NCI-H510A treated with DMSO at 0.1 percent for 48 hours (cell line): ENCODE measurements around the gene CCR5AS.
"Not testable (repeated sequence)": the region's sequence is repeated elsewhere in the genome, so short reads cannot be mapped to it uniquely, and the experiment has no call there.

Source experiments
- DNase-seq: peaks from one replicate; lab custom pipeline; 2025; lab: John Stamatoyannopoulos, UW

Gene CCR5AS

DNA sequence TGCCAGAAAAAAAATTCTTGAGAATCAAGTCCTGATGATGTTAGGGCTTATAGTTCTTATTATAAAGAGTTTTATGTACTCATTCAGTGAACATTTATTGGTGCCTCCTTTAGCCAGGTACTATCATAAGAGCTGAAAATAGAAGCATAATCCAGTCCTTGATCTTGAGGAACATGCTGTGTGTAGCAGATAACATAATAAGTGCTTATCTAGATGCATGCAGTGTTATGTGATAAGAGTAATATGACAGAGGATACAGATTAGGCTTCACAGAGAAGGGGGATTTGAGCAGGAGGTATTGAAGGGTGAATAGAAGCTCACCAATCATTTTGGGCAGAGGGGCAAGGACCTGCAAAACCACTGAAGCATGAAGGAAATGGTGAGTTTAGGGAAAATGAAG, 51.9 kb downstream of the CCR5AS start:
- no peak for DNase-seq

DNA sequence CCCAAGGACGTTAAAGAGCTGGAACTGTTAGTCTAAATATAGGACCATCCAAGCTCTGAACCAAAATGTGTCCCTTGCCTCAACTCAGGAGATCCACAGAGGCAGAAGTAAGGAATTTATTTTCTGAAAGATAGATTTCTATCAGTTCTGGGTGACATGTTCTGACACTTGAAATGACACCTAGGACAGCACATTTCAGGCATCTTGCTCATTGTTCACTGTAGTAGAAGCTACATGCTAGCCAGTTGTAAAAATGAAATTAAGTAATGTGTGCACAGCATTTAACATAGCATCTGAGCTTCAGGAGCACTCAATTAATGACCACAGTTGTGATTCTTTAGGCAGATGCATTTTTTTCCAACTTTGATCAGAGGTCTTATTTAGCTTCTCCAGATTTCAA, 52.4 kb downstream of the CCR5AS start:
- no peak for DNase-seq

DNA sequence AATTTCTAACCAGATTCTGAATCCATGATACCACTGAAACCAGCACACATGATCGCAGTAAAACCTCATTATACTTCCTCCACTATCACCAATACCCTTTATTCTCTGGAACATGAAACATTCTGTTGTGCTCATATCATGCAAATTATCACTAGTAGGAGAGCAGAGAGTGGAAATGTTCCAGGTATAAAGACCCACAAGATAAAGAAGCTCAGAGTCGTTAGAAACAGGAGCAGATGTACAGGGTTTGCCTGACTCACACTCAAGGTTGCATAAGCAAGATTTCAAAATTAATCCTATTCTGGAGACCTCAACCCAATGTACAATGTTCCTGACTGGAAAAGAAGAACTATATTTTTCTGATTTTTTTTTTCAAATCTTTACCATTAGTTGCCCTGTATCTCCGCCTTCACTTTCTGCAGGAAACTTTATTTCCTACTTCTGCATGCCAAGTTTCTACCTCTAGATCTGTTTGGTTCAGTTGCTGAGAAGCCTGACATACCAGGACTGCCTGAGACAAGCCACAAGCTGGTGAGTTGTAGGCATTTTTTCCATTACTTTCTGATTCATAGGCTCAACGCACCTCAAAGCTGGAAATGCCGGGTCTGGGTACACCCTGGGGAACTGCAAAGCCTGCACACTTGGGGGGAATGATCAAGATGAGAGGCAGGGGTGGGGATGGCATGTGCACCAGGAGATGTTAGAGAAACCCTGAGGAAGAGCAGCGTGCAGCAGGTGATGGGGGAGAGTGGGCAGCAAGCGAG, 53.0 kb downstream of the CCR5AS start, which contains the start of gene CCR2:
Gene CCR2, plus strand, starts transcription at position 465 of the 764 bp plus-strand sequence. CDS start 3,417 bp downstream, outside the sequence.
- no peak for DNase-seq

DNA sequence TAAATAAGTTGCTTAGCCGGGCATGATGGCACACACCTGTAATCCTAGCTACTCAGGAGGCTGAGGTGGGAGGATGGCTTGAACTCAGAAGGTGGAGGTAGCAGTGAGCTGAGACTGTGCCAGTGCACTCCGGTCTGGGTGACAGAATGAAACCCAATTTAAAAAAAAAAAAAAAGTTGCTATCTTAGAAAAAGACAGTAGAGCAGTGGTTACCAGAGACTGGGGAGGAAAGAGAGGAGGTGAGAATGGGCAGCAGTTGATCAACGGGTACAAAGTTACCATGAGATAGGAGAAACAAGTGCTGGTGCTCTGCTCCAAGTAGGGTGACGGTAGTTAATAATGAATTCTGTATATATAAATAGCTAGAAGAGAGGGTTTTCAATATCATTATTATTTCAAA, 53.8 kb downstream of the CCR5AS start:
- DNase-seq, result no peak

DNA sequence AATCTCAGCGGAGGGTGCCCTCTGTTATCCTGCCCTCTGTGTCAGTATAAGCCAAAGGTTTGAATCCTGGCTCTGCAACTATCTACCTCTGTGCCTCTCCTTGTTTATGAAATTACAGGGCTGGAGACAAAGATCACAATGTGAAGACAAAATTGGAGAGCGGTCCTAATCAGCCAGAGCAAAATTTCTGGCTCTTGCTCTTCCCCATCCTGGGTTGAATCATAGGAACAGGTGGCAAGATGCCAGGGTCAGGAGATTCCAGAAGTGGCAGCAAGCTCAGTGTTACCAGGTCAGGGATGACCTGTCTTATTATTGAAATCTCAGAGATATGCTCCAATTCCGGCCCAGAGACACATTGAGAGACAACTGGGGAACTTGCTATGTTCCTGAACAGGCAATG, 55.2 kb downstream of the CCR5AS start:
- no peak for DNase-seq

DNA sequence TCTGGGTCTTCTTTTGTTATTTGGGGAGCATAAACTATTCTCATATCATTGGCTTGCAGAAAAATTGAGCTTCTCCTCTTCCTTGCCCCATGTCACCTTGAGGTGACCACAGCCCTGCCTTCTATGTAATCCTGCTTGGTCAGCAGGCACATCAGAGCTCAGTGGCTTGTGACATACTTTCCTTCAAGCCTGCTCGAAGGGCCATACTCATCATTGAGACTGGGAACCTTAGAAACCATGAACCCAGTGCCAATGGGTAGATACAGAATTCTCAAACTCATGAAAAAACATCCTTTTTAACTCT, 56.7 kb downstream of the CCR5AS start:
- no peak for DNase-seq

DNA sequence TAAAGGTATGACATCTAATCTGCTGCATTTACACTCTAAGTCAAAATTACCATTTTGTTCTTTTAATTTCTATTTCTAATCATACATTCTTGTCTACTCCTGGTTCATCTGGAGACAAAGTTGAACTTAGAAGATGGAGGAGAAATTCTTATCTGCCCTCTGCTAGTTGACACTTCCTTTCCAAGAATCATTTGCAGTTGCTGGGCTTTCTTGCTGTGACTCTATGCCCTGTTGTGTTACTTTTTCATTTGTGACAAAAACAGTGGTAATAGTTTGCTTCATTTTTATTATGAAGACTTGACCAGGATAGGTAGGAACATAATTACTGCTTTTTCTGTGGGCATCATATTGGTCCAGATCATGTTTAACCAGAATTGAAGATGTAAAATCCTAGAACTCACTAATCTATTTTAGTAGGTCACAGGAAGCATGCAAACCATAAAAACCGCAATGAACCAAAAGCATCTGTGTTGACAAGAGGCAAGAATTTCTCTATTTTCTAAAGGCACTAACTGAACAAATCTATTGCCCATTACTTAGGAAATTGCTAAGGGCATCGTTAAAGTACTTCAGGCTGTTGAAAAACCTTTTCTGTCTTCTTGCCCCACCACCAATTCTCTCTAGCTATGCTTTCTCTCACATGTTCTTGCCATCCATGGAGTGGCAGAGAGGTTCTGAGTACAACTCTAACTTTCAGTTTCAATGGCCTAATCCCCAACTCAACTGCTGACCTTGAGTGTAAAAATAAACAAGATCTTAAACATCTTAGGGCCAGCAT, 57.2 kb downstream of the CCR5AS start:
- DNase-seq, result no peak

DNA sequence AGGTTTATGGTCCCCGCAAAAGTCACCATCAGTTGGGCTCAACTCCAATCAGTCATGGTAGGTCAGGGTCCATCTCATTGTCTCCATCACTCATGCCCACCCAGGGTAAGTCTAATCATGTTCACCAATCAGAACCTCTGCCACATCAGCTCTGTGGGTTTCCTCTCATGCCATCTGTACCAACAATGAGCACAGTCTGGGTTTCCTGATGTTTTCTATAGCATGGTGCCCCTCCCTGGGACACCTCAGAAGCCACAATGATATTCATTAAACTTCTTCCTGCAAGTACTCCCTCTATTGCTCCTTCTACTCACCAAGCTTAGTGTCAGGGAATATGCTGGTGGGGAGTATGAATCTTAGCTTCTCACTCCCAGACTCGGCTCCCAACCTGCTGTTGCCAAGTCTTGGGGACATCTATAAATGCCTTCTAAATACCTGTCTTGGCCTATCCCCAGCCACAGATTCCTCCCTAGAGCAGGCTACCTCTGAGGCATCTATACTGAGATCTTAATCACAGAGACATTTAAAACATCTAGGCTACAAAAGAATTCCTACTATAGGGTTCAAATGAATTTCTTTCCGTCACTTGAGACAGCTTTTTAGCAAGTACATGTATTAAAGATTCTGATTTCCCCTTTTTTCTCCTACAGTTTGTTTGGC, 57.9 kb downstream of the CCR5AS start:
- DNase-seq, result no peak

DNA sequence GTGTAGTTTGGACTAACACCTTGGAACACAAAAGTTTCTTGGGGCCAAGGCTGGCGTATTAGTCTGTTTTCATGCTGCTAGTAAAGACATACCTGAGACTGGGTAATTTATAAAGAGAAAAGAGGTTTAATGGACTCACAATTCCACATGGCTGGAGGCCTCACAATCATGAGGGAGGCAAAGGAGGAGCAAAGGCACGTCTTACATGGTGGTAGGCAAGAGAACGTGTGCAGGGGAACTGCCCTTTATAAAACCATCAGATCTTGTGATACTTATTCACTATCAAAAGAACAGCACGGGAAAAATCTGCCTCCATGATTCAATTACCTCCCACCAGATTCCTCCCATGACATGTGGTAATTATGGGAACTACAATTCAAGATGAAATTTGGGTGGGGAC, 62.4 kb downstream of the CCR5AS start:
- DNase-seq, result no peak

DNA sequence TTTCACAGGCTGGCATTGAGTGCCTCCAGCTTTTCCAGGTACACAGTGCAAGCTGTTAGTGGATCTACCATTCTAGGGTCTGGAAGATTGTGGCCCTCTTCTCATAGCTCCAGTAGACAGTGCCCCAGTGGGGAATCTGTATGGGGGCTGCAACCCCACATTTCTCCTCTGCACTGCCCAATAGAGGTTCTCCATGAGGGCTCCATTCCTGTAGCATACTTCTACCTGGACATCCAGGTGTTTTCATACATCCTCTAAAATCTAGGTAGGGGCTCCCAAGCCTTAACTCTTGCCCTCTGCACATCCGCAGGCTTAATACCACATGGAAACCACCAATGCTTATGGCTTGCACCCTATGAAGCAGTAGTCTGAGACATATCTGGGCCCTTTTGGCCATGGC, 68.0 kb downstream of the CCR5AS start:
- no peak for DNase-seq

DNA sequence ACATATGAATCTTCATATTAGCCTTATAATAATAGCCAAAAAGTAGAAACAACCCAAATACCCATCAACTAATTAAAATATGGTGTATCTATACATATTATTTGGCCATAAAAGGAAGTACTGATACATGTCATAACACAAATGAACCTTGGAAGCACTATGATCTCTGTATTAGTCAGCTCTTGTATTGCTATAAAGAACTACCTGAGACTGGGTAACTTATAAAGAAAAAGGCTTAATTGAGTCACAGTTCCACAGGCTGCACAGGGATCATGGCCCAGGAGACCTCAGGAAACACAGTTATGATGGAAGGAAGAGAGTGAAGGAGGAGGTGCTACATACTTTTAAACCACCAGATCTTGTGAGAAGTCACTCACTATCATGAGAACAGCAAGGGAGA, 69.0 kb downstream of the CCR5AS start:
- no peak for DNase-seq

DNA sequence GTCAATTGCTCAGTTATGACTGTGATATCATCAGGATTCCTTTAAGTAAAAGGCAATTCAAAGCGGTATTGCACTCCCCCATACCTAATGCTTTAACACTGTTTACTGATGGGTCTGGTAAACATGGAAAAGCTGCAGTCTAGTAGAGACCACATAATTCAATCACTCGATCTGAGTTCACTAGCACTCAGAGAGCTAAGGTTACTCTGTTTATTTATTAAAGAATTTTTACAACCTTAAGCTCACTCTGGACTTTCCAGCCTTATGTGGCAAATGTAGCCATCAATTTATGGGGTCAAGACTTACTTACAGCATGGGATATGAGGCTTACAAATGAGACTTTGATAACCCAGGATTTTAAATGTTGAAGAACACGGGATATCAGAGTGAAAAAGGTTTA, 71.3 kb downstream of the CCR5AS start:
- no peak for DNase-seq

DNA sequence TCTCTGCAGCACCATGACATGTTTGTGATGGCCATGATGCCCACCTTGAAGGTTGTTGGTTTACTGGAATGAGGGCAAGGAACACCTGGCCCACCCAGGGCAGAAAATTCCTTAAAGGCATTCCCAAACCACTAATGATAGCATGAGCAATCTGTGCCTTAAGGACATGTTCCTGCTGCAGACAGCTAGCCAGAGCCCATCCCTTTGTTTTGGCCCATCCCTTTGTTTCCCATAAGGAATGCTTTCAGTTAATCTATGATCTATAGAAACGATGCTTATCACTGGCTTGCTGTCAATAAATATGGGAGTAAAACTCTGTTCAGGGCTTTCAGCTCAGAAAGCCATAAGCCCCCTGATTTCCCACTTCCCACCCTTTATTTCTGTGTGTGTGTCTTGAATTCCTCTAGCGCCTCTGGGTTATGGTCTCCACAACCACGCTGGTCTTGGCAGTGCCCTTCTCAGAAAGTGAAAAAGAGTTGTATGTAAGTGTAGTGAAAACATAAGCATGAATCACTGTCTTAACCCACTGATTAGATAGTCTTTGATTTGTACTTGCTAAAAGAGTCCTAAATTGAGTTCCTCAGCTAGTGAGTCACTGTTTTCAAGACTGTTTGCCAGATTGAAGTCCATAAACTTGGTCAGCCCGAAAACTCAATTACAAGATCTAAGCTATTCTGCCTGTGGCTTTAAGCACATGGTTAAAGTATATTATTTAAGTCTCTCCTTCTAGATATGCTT, 72.0 kb downstream of the CCR5AS start:
- no peak for DNase-seq

DNA sequence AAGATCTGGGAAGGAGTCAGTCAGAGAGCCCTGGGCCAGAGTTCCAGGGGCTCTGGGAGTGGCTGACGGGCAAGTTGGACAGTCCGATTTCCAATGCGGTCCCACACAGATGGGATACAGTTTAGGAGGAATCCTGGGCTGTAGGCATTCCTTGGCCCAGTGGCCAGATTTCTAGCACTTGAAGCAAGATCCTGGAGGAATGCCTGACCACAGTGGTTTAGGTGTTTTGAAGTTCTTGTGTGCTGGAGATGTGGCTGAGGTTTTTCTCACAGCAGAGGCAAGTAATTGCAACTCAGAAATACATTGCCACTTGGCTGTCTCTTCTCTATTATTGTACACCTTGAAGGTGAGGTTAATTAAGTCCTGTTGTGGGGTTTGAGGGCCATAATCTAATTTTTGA, 76.2 kb downstream of the CCR5AS start:
- not testable (repeated sequence) for DNase-seq

DNA sequence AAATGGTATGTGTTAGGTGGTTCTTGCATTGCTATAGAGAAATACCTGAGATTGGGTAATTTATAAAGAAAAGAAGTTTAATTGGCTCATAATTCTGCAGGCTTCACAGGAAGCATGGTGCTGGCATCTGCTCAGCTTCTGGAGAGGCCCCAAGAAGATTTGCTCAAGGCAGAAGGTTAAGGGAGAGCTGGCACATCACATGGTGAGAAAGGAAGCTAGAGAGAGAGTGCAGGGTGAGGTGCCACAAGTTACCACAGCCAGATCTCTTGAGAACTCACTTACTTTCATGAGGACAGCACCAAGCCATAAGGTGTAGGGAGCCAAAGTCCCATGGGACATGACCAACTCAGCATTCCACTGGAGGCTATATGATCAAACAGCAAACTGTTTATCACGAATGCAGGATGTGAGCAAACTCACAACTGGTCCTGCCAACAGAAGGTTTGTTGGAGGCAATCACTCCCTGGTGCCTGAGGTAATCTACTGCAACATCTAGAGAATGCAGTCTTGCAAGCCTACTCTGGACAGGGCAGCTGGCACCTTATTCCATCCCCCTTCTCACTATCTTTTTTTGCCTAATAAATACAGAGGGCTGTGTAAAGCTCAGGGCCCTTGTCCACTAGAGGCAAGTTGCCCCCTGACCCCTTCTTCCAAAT, 81.1 kb downstream of the CCR5AS start:
- DNase-seq, result no peak

DNA sequence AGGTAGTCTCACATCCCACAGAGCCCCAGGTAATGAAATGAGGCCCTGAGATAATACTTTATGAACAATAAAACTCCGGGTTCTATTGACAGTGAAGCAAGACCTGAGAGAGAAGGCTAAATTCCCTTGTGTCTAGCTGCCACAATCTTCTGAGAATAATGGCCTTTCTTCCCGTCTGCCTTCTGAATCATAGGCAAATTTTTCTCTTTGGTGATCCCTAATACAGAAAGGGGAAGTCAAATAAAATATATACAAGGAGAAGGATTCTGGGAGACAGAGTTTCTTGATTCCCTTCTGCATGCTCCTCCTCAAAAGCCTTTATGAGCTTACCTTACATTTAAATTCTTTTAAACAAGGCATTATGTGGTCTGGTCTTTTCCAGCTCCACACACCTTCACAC, 82.8 kb downstream of the CCR5AS start:
- DNase-seq, result no peak

DNA sequence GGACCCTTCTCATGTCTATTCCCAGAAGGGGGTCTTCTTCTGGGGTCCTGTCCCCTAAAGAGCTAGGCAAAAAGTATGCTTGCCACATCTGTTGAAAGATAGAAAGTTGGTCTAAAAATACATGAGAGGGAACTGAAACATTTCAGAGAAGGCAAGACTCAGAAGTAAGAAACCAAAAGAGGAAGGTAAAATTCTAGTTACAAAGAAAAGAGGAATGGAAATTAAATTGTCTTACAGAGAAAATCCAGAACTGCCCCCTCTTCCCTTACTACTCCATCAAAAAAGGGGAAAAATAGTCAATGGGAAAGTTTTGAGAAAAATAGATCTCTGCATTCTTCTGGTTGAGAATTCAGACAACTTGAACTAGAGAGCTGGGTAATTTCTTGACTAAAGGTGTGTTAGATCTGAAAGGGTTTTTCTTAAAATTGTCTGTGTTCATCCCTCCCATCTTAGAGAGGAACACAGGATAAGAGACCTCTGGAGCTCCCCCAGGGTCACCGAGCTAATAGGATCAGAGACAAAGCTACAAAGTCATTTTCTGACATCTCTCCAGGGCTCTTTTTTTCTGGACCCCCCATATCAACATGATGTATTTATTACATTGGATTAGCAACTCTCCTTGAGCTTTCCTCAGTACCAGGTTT, 85.3 kb downstream of the CCR5AS start:
- DNase-seq, result no peak

DNA sequence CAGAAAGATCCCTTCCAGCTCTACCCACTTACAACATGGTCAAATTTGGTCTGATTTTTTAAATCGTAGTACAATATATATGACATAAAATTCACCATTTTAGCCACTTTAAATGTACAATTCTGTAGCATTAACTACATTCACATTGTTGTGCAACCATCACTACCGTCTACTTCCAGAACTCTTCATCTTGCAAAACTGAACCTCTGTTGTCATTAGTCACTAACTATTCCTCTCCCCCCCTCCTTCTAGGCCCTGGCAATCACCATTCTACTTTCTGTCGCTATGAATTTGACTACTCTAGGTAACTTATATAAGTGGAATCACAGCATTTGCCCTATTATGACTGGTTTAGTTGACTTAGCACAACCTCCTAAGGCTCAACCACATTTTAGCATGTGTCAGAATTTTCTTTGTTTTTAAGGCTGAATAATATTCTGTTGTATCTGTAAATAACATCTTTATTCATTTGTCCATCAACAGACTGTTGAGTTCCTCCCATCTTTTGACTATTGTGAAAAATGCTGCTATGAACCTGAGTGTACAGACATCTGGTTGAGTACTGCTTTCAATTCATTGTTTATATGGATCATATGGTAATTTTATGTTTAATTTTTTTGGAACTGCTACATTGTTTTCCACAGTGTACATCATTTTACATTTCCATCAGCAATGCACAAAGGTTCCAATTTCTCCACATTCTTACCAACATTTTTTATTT, 88.5 kb downstream of the CCR5AS start:
- DNase-seq, result no peak

DNA sequence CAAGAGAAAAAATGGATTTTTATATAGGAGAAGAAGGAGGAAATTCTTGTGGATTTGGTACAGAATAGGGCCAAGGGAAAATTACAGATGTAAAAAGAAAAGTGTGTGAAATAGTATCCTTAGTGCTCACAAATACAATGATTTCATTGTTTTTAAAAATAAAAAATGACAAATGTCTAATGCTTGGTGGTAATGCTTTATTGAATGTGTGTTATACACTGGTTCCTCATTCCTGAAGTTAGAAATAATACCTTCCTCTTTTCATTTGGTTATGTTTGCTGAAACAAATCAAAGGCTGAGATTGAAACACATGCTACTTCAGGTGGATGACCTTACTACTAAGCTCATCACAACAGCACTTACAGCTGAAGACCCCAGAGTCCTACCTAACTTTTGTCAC, 90.7 kb downstream of the CCR5AS start:
- no peak for DNase-seq

DNA sequence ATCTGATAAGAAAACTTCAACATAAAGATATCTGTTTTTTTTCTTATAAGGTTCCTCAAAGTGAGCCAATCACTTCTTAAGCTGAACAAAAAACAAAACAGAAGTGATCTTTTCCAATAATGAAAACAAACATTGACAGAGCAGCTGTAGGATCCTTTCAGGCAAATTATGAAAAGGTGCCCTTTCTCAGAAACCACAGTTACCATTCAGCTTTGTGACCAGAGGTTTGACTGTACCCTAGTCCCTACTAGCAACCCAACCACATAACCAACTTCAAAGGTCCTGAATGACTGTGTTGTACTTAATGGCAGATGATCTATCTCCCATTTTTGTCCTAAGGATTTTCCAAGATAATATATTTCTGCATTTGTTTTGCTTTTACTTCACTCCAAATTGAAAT, 92.3 kb downstream of the CCR5AS start:
- no peak for DNase-seq
